Neural progenitor cell (in vitro differentiated cells): ENCODE measurements around the gene AADAC. TPM values are rescaled to one million over a fixed set of nuclear protein-coding genes. Genes with fewer than 3 reads are reported as not detected.

ENCODE experiments used
- DNase-seq: peaks from one replicate; pipeline ENCODE4 v3.0.0-alpha.2; 2016; ENCODE audit warnings: low spot score
- H2AFZ ChIP-seq: fragments of 200-600 bp; sonication (generic); replicated peaks from 2 replicates; pipeline ENCODE4 v1.6.1; 2016; ENCODE audit warnings: antibody characterized with exemption
- H3F3A ChIP-seq: fragments of 200-600 bp; sonication (generic); 2 replicates; pipeline ENCODE4 v1.6.1; 2016; ENCODE audit warnings: antibody characterized with exemption, low read depth
- H3K27ac ChIP-seq: fragments of 200-600 bp; sonication (generic); 2 replicates; pipeline ENCODE4 v1.5.1; 2016; ENCODE audit warnings: mild to moderate bottlenecking
- H3K27me3 ChIP-seq: fragments of 200-600 bp; sonication (generic); 2 replicates; pipeline ENCODE4 v1.6.1; 2016; ENCODE audit warnings: mild to moderate bottlenecking, moderate library complexity
- H3K36me3 ChIP-seq: fragments of 200-600 bp; sonication (generic); 2 replicates; pipeline ENCODE4 v1.5.1; 2016
- H3K4me1 ChIP-seq: fragments of 200-600 bp; sonication (generic); 2 replicates; pipeline ENCODE4 v1.6.1; 2016; ENCODE audit warnings: mixed run types
- H3K4me2 ChIP-seq: fragments of 200-600 bp; sonication (generic); 2 replicates; pipeline ENCODE4 v1.6.1; 2016
- H3K4me3 ChIP-seq: fragments of 200-600 bp; sonication (generic); 2 replicates; pipeline ENCODE4 v1.5.1; 2016
- H3K79me2 ChIP-seq: fragments of 200-600 bp; sonication (generic); 2 replicates; pipeline ENCODE4 v1.6.1; 2016; ENCODE audit warnings: low read depth
- H3K9ac ChIP-seq: fragments of 200-600 bp; sonication (generic); 2 replicates; pipeline ENCODE4 v1.6.1; 2016
- H3K9me3 ChIP-seq: fragments of 200-600 bp; sonication (generic); 2 replicates; pipeline ENCODE4 v1.5.1; 2016; ENCODE audit warnings: low read depth
- H4K20me1 ChIP-seq: fragments of 200-600 bp; sonication (generic); 2 replicates; pipeline ENCODE4 v1.6.1; 2016; ENCODE audit warnings: low read depth
- H3K27ac Mint-ChIP-seq: 3 replicates; pipeline ENCODE4 v1.8.0; 2021; ENCODE audit warnings: mixed read lengths
- H3K27me3 Mint-ChIP-seq: 2 replicates; pipeline ENCODE4 v1.8.0; 2022; ENCODE audit warnings: low read depth, mild to moderate bottlenecking, inconsistent platforms, moderate library complexity, mixed read lengths; ENCODE audit not compliant: insufficient read depth
- H3K36me3 Mint-ChIP-seq: 3 replicates; pipeline ENCODE4 v1.8.0; 2021; ENCODE audit warnings: mixed read lengths
- H3K4me1 Mint-ChIP-seq: 3 replicates; pipeline ENCODE4 v1.8.0; 2021; ENCODE audit warnings: mixed read lengths
- H3K4me3 Mint-ChIP-seq: 3 replicates; pipeline ENCODE4 v1.8.0; 2021; ENCODE audit warnings: mild to moderate bottlenecking, moderate library complexity, mixed read lengths
- H3K9me3 Mint-ChIP-seq: 3 replicates; pipeline ENCODE4 v1.8.0; 2020; ENCODE audit warnings: mixed read lengths
- EZH2 ChIP-seq: fragments of 200-600 bp; sonication (generic); IDR thresholded peaks from 2 replicates; pipeline ENCODE4 v1.6.1; 2017; ENCODE audit warnings: antibody characterized with exemption, mild to moderate bottlenecking, moderate library complexity
- EZH2phosphoT487 ChIP-seq: fragments of 200-600 bp; sonication (generic); IDR thresholded peaks from 2 replicates; pipeline ENCODE4 v1.6.1; 2017; ENCODE audit warnings: antibody characterized with exemption
- total RNA-seq: library from RNA; depleted of rRNA; stranded (reverse); fragments of >200 nt; gene quantifications from 2 replicates; pipeline ENCODE4 v1.2.3, GENCODE V29; 2015; ENCODE audit warnings: low replicate concordance
- TF ChIP-seq, protein P1 (sequence below): fragments of 200-600 bp; sonication (generic); IDR thresholded peaks from 2 replicates; pipeline ENCODE4 v1.5.1; 2017; ENCODE audit warnings: antibody characterized with exemption, mild to moderate bottlenecking

AADAC gene
- total RNA-seq, 1 donor from 2014 or later = not detected

DNA sequence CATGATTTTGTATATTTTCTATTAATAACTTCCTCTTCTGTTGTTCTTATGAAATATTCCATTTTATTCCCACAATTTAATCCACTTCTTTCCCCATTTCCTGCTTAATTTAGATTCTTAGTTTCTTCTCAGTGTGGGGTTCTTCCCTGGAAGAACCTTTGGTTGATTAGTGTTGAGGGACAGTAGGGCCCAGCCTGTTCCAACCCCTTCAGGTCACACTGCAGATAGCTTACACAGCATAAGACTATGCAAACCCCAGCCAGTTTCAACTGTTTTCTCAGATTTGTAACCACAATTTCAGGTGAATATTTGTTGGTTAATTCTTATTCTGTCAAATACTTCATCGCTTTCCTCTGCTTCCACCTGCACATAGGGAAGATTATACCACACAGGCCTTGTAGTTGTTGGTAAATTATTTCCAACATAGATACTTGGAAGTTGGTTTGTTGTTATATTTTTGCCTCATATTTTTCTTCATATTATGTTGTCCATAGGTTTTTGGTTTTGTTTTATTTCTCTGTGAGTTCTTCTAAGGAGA lies 45.5 kb upstream of the AADAC start:
- Mint-ChIP-seq H3K27ac (no peak overlapping the region), H3K4me1 (peaks cover 4% of the 10 kb centered on the region), H3K36me3 (no peaks in the 10 kb centered on the region), H3K27me3 (no peaks in the 10 kb centered on the region), H3K9me3 (no peaks in the 10 kb centered on the region), H3K4me3 (no peak overlapping the region)
- no peak overlapping the region for H3K4me3 ChIP-seq
- H3K4me1 ChIP-seq = no peaks in the 10 kb centered on the region
- H3K36me3 ChIP-seq = no peaks in the 10 kb centered on the region
- no peak for TF ChIP-seq EZH2phosphoT487
- TF ChIP-seq EZH2 = no peak
- H4K20me1 ChIP-seq = no peaks in the 10 kb centered on the region
- H3K9ac ChIP-seq = no peak overlapping the region
- H3K27me3 ChIP-seq = no peaks in the 10 kb centered on the region
- no peaks in the 10 kb centered on the region for H3K9me3 ChIP-seq
- H3K79me2 ChIP-seq = no peaks in the 10 kb centered on the region
- no peak overlapping the region for H3K27ac ChIP-seq
- H3K4me2 ChIP-seq = no peak overlapping the region
- H3F3A ChIP-seq = no peaks in the 10 kb centered on the region
- DNase-seq = no peak
- H2AFZ ChIP-seq = no peak overlapping the region

DNA sequence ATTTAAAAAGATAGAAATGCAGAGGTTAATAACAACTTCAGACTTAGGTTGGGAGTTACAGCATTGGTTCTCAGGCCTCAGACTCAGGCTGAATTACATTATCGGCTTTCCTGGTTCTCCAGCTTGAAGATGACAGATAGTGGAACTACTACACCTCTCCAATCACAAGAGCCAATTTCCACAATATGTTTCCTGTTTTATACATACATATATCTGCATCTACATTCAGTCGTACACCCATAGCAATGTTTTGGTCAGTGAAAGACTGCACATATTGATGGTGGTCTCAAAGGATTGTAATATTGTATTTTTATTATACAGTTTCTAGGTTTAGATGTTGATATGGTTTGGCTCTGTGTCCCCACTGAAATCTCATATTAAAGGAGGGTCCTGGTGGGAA lies 44.7 kb upstream of the AADAC start:
- Histone ChIP-seq H3K36me3 (no peaks in the 10 kb centered on the region), H3K4me3 (no peak overlapping the region), H3K27me3 (no peaks in the 10 kb centered on the region), H3F3A (no peaks in the 10 kb centered on the region), H2AFZ (no peak overlapping the region), H3K27ac (no peak overlapping the region), H3K4me1 (no peaks in the 10 kb centered on the region), H4K20me1 (no peaks in the 10 kb centered on the region), H3K4me2 (no peak overlapping the region), H3K9ac (no peak overlapping the region), H3K9me3 (no peaks in the 10 kb centered on the region), H3K79me2 (no peaks in the 10 kb centered on the region)
- no peak for DNase-seq
- no peaks in the 10 kb centered on the region for H3K27me3 Mint-ChIP-seq
- H3K27ac Mint-ChIP-seq = peak overlapping the region; percentile 44
- H3K36me3 Mint-ChIP-seq = no peaks in the 10 kb centered on the region
- H3K4me1 Mint-ChIP-seq = peaks cover 4% of the 10 kb centered on the region
- no peak for TF ChIP-seq EZH2phosphoT487
- H3K4me3 Mint-ChIP-seq = no peak overlapping the region
- H3K9me3 Mint-ChIP-seq = no peaks in the 10 kb centered on the region

DNA sequence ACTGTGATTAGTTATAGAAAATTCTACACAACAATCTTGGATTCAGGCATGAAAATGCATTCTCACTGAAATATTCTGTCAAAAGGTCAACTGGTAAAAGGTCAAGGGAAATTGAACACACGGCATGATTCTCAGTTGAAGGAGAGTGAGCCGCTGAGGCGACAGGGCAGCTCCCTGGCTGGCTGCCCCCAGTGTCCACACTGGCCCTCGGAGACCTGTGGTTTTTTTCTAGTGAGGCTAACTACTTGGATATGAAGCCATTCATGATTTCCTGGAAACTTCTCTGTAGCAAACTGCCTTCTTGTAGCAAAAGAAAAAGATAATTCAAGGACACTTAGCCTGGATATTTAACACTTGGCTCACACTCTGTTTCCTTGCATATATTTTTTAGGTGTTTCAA lies 43.0 kb upstream of the AADAC start:
- Histone ChIP-seq H3K79me2 (no peaks in the 10 kb centered on the region), H4K20me1 (no peaks in the 10 kb centered on the region), H3K4me2 (no peak overlapping the region), H3K36me3 (no peaks in the 10 kb centered on the region), H3K27me3 (no peaks in the 10 kb centered on the region), H3F3A (no peaks in the 10 kb centered on the region), H3K9ac (no peak overlapping the region), H3K4me3 (no peak overlapping the region), H3K27ac (no peak overlapping the region), H3K4me1 (no peaks in the 10 kb centered on the region), H3K9me3 (no peaks in the 10 kb centered on the region), H2AFZ (no peak overlapping the region)
- TF ChIP-seq EZH2 (no peak), EZH2phosphoT487 (no peak)
- TF ChIP-seq, protein P1, sequence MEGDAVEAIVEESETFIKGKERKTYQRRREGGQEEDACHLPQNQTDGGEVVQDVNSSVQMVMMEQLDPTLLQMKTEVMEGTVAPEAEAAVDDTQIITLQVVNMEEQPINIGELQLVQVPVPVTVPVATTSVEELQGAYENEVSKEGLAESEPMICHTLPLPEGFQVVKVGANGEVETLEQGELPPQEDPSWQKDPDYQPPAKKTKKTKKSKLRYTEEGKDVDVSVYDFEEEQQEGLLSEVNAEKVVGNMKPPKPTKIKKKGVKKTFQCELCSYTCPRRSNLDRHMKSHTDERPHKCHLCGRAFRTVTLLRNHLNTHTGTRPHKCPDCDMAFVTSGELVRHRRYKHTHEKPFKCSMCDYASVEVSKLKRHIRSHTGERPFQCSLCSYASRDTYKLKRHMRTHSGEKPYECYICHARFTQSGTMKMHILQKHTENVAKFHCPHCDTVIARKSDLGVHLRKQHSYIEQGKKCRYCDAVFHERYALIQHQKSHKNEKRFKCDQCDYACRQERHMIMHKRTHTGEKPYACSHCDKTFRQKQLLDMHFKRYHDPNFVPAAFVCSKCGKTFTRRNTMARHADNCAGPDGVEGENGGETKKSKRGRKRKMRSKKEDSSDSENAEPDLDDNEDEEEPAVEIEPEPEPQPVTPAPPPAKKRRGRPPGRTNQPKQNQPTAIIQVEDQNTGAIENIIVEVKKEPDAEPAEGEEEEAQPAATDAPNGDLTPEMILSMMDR = no peak
- H3K36me3 Mint-ChIP-seq = no peaks in the 10 kb centered on the region
- H3K4me1 Mint-ChIP-seq = peaks cover 4% of the 10 kb centered on the region
- H3K27me3 Mint-ChIP-seq = no peaks in the 10 kb centered on the region
- no peak overlapping the region for H3K4me3 Mint-ChIP-seq
- H3K9me3 Mint-ChIP-seq = no peaks in the 10 kb centered on the region
- no peak overlapping the region for H3K27ac Mint-ChIP-seq
- no peak for DNase-seq

DNA sequence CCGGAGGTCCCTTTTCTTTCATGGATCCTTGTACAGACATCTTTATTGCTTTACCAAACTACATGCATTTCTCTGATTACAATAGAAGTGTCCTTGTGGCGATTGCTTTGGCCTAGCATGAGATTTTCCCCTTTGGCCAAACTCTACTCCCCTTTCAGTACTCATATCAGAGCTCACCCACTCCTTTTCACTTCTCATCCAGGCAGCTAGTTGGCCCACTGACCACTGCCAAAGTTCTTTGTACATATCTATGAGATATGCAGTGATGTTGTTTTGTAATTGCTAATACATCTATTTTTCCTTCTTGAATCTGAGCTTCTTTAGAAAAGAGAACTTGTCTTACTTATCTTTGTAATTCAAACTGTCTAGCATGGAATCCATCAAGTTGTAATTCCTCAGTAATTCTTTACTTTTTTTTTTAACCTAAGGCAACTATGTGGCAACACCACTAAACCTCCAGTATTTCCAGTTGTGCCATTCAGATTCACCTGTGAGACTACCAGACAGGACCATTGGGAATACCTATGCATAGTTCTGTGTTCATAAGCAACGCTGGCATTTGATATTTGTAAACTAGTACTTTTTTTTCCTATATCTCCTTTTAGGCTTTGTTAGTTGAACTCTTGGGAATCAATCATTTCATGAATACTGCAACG lies 41.0 kb upstream of the AADAC start:
- Mint-ChIP-seq H3K4me1 (peaks cover 4% of the 10 kb centered on the region), H3K36me3 (no peaks in the 10 kb centered on the region), H3K27me3 (no peaks in the 10 kb centered on the region), H3K9me3 (no peaks in the 10 kb centered on the region), H3K4me3 (no peak overlapping the region), H3K27ac (no peak overlapping the region)
- Histone ChIP-seq H3K9me3 (no peaks in the 10 kb centered on the region), H3K4me2 (no peak overlapping the region), H2AFZ (no peak overlapping the region), H4K20me1 (no peaks in the 10 kb centered on the region), H3K4me1 (no peaks in the 10 kb centered on the region), H3K4me3 (no peak overlapping the region), H3K27ac (no peak overlapping the region), H3K36me3 (no peaks in the 10 kb centered on the region), H3K27me3 (no peaks in the 10 kb centered on the region), H3F3A (no peaks in the 10 kb centered on the region), H3K9ac (no peak overlapping the region), H3K79me2 (no peaks in the 10 kb centered on the region)
- no peak for DNase-seq
- TF ChIP-seq EZH2phosphoT487 (no peak), EZH2 (no peak)
- TF ChIP-seq, protein P1 = no peak
